Kidney epithelial cell (primary cell): ENCODE measurements around the gene CPLX1. TPM values are rescaled to one million over a fixed set of nuclear protein-coding genes. Genes with fewer than 3 reads are reported as not detected.

Experiments
- DNase-seq: peaks from one replicate; pipeline ENCODE4 v3.0.0-alpha.2; 2010; ENCODE audit warnings: low read depth
- H3K27me3 ChIP-seq: 2 replicates; pipeline ENCODE4 v1.6.0; 2011; ENCODE audit warnings: low read length; ENCODE audit not compliant: control insufficient read depth, insufficient read depth
- H3K36me3 ChIP-seq: 2 replicates; pipeline ENCODE4 v1.5.1; 2011; ENCODE audit warnings: low read length; ENCODE audit not compliant: control insufficient read depth, insufficient read depth
- H3K4me3 ChIP-seq: 2 replicates; pipeline ENCODE4 v1.5.1; 2011; ENCODE audit warnings: low read depth, mild to moderate bottlenecking, control low read depth, low read length
- CTCF ChIP-seq: IDR thresholded peaks from 2 replicates; pipeline ENCODE4 v1.5.1; 2011; ENCODE audit warnings: mild to moderate bottlenecking, moderate library complexity, low read length, control low read depth, inconsistent platforms; ENCODE audit not compliant: insufficient read depth, poor library complexity, severe bottlenecking
- total RNA-seq: library from RNA; depleted of rRNA; stranded (reverse); fragments of >200 nt; gene quantifications from 2 replicates; pipeline ENCODE4 v1.2.3, GENCODE V29; 2015

CPLX1 gene
- total RNA-seq, 1 donor from 2014 or later = 0.17 TPM

GRCh38 chr4:825063-825970 is 612 bp downstream of the CPLX1 start:
- Histone ChIP-seq H3K4me3 (no peak overlapping the region), H3K36me3 (no peaks in the 10 kb centered on the region), H3K27me3 (peaks cover 87% of the 10 kb centered on the region)
- TF ChIP-seq CTCF = no peak
- DNase-seq = no peak

DNA sequence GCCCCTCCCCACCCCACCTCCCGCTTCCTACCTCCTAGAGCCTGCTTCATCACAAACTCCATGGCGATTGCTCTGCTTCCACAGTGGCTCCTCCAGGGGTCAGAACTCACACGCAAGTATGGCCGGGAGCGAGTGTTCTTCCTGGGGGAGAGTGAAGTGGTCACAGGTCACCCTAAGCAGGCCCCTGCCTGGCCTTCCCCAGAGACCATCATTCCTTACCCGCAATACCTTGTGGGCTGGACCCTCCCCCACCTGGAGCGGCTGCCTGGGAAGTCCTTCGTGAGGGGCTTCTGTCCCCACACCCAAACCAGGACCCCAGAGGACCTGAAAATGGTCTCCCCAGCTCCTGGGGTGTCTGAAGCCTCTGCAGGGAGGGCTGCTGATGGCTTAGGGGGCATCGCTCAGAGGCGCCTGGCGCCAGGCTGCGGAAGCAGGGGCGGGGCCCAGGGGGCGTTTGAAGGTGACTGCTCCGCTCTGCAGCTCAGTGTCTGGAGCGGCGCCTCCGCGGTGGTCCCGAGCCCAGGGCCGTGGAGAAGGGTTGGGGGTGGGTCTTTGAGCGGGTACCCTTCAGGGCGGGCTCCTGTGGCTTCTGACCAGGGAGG is 1.4 kb downstream of the CPLX1 start:
- peaks cover 85% of the 10 kb centered on the region for H3K27me3 ChIP-seq
- DNase-seq = no peak
- no peak for TF ChIP-seq CTCF

GRCh38 chr4:823761-824460 is 2.0 kb downstream of the CPLX1 start:
- H3K27me3 ChIP-seq = peaks cover 84% of the 10 kb centered on the region
- no peak overlapping the region for H3K4me3 ChIP-seq
- no peak for DNase-seq
- H3K36me3 ChIP-seq = no peaks in the 10 kb centered on the region
- no peak for TF ChIP-seq CTCF

More for the DNA sequence above, 1.4 kb downstream of the CPLX1 start:
- no peaks in the 10 kb centered on the region for H3K36me3 ChIP-seq
- H3K4me3 ChIP-seq = no peak overlapping the region

- Histone ChIP-seq H3K4me3 (no peak overlapping the region), H3K27me3 (peaks cover 83% of the 10 kb centered on the region), H3K36me3 (no peaks in the 10 kb centered on the region)
- TF ChIP-seq CTCF = no peak
- DNase-seq = no peak
These were observed 2.7 kb downstream of the CPLX1 start for GRCh38 chr4:823176-823760.

- H3K4me3 ChIP-seq = no peak overlapping the region
- no peaks in the 10 kb centered on the region for H3K36me3 ChIP-seq
- DNase-seq = no peak
- TF ChIP-seq CTCF = no peak
- H3K27me3 ChIP-seq = peaks cover 83% of the 10 kb centered on the region
These were observed 3.4 kb downstream of the CPLX1 start for GRCh38 chr4:822361-823175.
